ENCODE measurements around the gene LDLRAD4. TPM values are rescaled to one million over a fixed set of nuclear protein-coding genes. Genes with fewer than 3 reads are reported as not detected.

Gene LDLRAD4
- total RNA-seq, 1 donor from 2014 or later: 18.3 TPM

- peak overlapping the region; percentile 20 to 65 (median 57) for H3K4me3 ChIP-seq (ENCODE audit: low read length in 3 of 3)
- H3K9ac ChIP-seq (ENCODE audit: low read depth in 1 of 3, low read length in 3 of 3): peak overlapping the region; percentile 0 to 85 (median 69)
- no peaks in the 10 kb centered on the region for H3K27me3 ChIP-seq (ENCODE audit: control insufficient read depth in 3 of 3, insufficient read depth in 3 of 3, low read length in 3 of 3)
- peak overlapping the region; percentile 72 for H3K27ac ChIP-seq (ENCODE audit: low read depth, low read length)
- peaks cover 56 to 65% (median 57%) of the 10 kb centered on the region in 3 donors for H3K4me1 ChIP-seq (ENCODE audit: control insufficient read depth in 3 of 3, insufficient read depth in 3 of 3, low read length in 3 of 3)
- H3K9me3 ChIP-seq (ENCODE audit: control insufficient read depth in 3 of 3, low read length in 3 of 3): no peaks in the 10 kb centered on the region
- peaks cover 0 to 4% (median 2%) of the 10 kb centered on the region in 3 donors for H3K36me3 ChIP-seq (ENCODE audit: control insufficient read depth in 3 of 3, insufficient read depth in 3 of 3, low read length in 3 of 3)
These were observed 5.0 kb downstream of the LDLRAD4 start for GRCh38 chr18:13223311-13224143.

- Histone ChIP-seq H3K9me3 (ENCODE audit: control insufficient read depth in 3 of 3, low read length in 3 of 3) (no peaks in the 10 kb centered on the region), H3K4me1 (ENCODE audit: control insufficient read depth in 3 of 3, insufficient read depth in 3 of 3, low read length in 3 of 3) (peaks cover 44 to 66% (median 55%) of the 10 kb centered on the region in 3 donors)
These were observed 6.7 kb downstream of the LDLRAD4 start for GRCh38 chr18:13225261-13225660.

GRCh38 chr18:13226533-13227144, 8.1 kb downstream of the LDLRAD4 start:
- H3K9me3 ChIP-seq (ENCODE audit: control insufficient read depth in 3 of 3, low read length in 3 of 3): no peaks in the 10 kb centered on the region
- no peak overlapping the region for H3K9ac ChIP-seq (ENCODE audit: low read depth in 1 of 3, low read length in 3 of 3)
- peaks cover 0 to 4% (median 4%) of the 10 kb centered on the region in 3 donors for H3K36me3 ChIP-seq (ENCODE audit: control insufficient read depth in 3 of 3, insufficient read depth in 3 of 3, low read length in 3 of 3)
- no peaks in the 10 kb centered on the region for H3K27me3 ChIP-seq (ENCODE audit: control insufficient read depth in 3 of 3, insufficient read depth in 3 of 3, low read length in 3 of 3)
- no peak overlapping the region for H3K4me3 ChIP-seq (ENCODE audit: low read length in 3 of 3)
- peaks cover 30 to 52% (median 41%) of the 10 kb centered on the region in 3 donors for H3K4me1 ChIP-seq (ENCODE audit: control insufficient read depth in 3 of 3, insufficient read depth in 3 of 3, low read length in 3 of 3)
- H3K27ac ChIP-seq (ENCODE audit: low read depth, low read length): no peak overlapping the region

More at GRCh38 chr18:13225261-13225660, 6.7 kb downstream of the LDLRAD4 start:
- Histone ChIP-seq H3K4me3 (ENCODE audit: low read length in 3 of 3) (no peak overlapping the region), H3K9ac (ENCODE audit: low read depth in 1 of 3, low read length in 3 of 3) (no peak overlapping the region), H3K27me3 (ENCODE audit: control insufficient read depth in 3 of 3, insufficient read depth in 3 of 3, low read length in 3 of 3) (no peaks in the 10 kb centered on the region), H3K27ac (ENCODE audit: low read depth, low read length) (no peak overlapping the region), H3K36me3 (ENCODE audit: control insufficient read depth in 3 of 3, insufficient read depth in 3 of 3, low read length in 3 of 3) (peaks cover 0 to 4% (median 4%) of the 10 kb centered on the region in 3 donors)

- Histone ChIP-seq H3K27ac (ENCODE audit: low read depth, low read length) (no peak overlapping the region), H3K9me3 (ENCODE audit: control insufficient read depth in 3 of 3, low read length in 3 of 3) (no peaks in the 10 kb centered on the region), H3K36me3 (ENCODE audit: control insufficient read depth in 3 of 3, insufficient read depth in 3 of 3, low read length in 3 of 3) (peaks cover 0 to 4% (median 4%) of the 10 kb centered on the region in 3 donors), H3K4me3 (ENCODE audit: low read length in 3 of 3) (no peak overlapping the region), H3K4me1 (ENCODE audit: control insufficient read depth in 3 of 3, insufficient read depth in 3 of 3, low read length in 3 of 3) (peaks cover 27 to 51% (median 37%) of the 10 kb centered on the region in 3 donors), H3K9ac (ENCODE audit: low read depth in 1 of 3, low read length in 3 of 3) (no peak overlapping the region), H3K27me3 (ENCODE audit: control insufficient read depth in 3 of 3, insufficient read depth in 3 of 3, low read length in 3 of 3) (no peaks in the 10 kb centered on the region)
These were observed 9.3 kb downstream of the LDLRAD4 start for GRCh38 chr18:13227910-13228309.

- H3K9me3 ChIP-seq (ENCODE audit: control insufficient read depth in 3 of 3, low read length in 3 of 3): no peaks in the 10 kb centered on the region
- H3K27me3 ChIP-seq (ENCODE audit: control insufficient read depth in 3 of 3, insufficient read depth in 3 of 3, low read length in 3 of 3): no peaks in the 10 kb centered on the region
- H3K9ac ChIP-seq (ENCODE audit: low read depth in 1 of 3, low read length in 3 of 3): no peak overlapping the region
- peaks cover 16 to 40% (median 25%) of the 10 kb centered on the region in 3 donors for H3K4me1 ChIP-seq (ENCODE audit: control insufficient read depth in 3 of 3, insufficient read depth in 3 of 3, low read length in 3 of 3)
- H3K36me3 ChIP-seq (ENCODE audit: control insufficient read depth in 3 of 3, insufficient read depth in 3 of 3, low read length in 3 of 3): peaks cover 0 to 4% (median 4%) of the 10 kb centered on the region in 3 donors
- no peak overlapping the region for H3K27ac ChIP-seq (ENCODE audit: low read depth, low read length)
- H3K4me3 ChIP-seq (ENCODE audit: low read length in 3 of 3): no peak overlapping the region
These were observed 10.6 kb downstream of the LDLRAD4 start for GRCh38 chr18:13229001-13229671.

GRCh38 chr18:13231151-13231550, 12.6 kb downstream of the LDLRAD4 start:
- Histone ChIP-seq H3K36me3 (ENCODE audit: control insufficient read depth in 3 of 3, insufficient read depth in 3 of 3, low read length in 3 of 3) (peaks cover 0 to 4% (median 4%) of the 10 kb centered on the region in 3 donors), H3K27me3 (ENCODE audit: control insufficient read depth in 3 of 3, insufficient read depth in 3 of 3, low read length in 3 of 3) (no peaks in the 10 kb centered on the region), H3K4me1 (ENCODE audit: control insufficient read depth in 3 of 3, insufficient read depth in 3 of 3, low read length in 3 of 3) (peaks cover 20 to 41% (median 29%) of the 10 kb centered on the region in 3 donors), H3K9me3 (ENCODE audit: control insufficient read depth in 3 of 3, low read length in 3 of 3) (no peaks in the 10 kb centered on the region), H3K4me3 (ENCODE audit: low read length in 3 of 3) (no peak overlapping the region), H3K27ac (ENCODE audit: low read depth, low read length) (no peak overlapping the region), H3K9ac (ENCODE audit: low read depth in 1 of 3, low read length in 3 of 3) (no peak overlapping the region)

GRCh38 chr18:13232086-13232917, 13.7 kb downstream of the LDLRAD4 start:
- Histone ChIP-seq H3K4me1 (ENCODE audit: control insufficient read depth in 3 of 3, insufficient read depth in 3 of 3, low read length in 3 of 3) (peaks cover 24 to 47% (median 38%) of the 10 kb centered on the region in 3 donors), H3K27me3 (ENCODE audit: control insufficient read depth in 3 of 3, insufficient read depth in 3 of 3, low read length in 3 of 3) (no peaks in the 10 kb centered on the region), H3K9me3 (ENCODE audit: control insufficient read depth in 3 of 3, low read length in 3 of 3) (no peaks in the 10 kb centered on the region), H3K4me3 (ENCODE audit: low read length in 3 of 3) (peak overlapping the region; percentile 30 to 54 (median 42)), H3K9ac (ENCODE audit: low read depth in 1 of 3, low read length in 3 of 3) (peak overlapping the region in 2 of 3 donors; percentile 35 to 60), H3K27ac (ENCODE audit: low read depth, low read length) (no peak overlapping the region), H3K36me3 (ENCODE audit: control insufficient read depth in 3 of 3, insufficient read depth in 3 of 3, low read length in 3 of 3) (peaks cover 0 to 4% (median 4%) of the 10 kb centered on the region in 3 donors)

GRCh38 chr18:13232971-13233786, 14.6 kb downstream of the LDLRAD4 start:
- H3K4me3 ChIP-seq (ENCODE audit: low read length in 3 of 3): peak overlapping the region; percentile 30 to 54 (median 42)
- peaks cover 0 to 2% (median 0%) of the 10 kb centered on the region in 3 donors for H3K36me3 ChIP-seq (ENCODE audit: control insufficient read depth in 3 of 3, insufficient read depth in 3 of 3, low read length in 3 of 3)
- no peaks in the 10 kb centered on the region for H3K9me3 ChIP-seq (ENCODE audit: control insufficient read depth in 3 of 3, low read length in 3 of 3)
- H3K9ac ChIP-seq (ENCODE audit: low read depth in 1 of 3, low read length in 3 of 3): peak overlapping the region in 1 of 3 donors; percentile 60
- no peaks in the 10 kb centered on the region for H3K27me3 ChIP-seq (ENCODE audit: control insufficient read depth in 3 of 3, insufficient read depth in 3 of 3, low read length in 3 of 3)
- H3K27ac ChIP-seq (ENCODE audit: low read depth, low read length): no peak overlapping the region
- H3K4me1 ChIP-seq (ENCODE audit: control insufficient read depth in 3 of 3, insufficient read depth in 3 of 3, low read length in 3 of 3): peaks cover 24 to 44% (median 34%) of the 10 kb centered on the region in 3 donors

Measured in skeletal muscle tissue (tissue), 4 donors.